GM12891 (cell line): ENCODE results near the gene TREML4.

Experiments used
- POLR2A ChIP-seq: IDR thresholded peaks from 2 replicates; pipeline ENCODE4 v1.6.1; 2011; ENCODE audit warnings: low read depth, low read length, control low read depth
- POLR2AphosphoS5 ChIP-seq: IDR thresholded peaks from 2 replicates; pipeline ENCODE4 v1.6.1; 2011; ENCODE audit warnings: low read depth, low read length, control low read depth

GRCh38 chr6:41182069-41183034, 45.8 kb upstream of the TREML4 start:
- TF ChIP-seq POLR2A (no peak), POLR2AphosphoS5 (no peak)
